IMR-90 (cell line): ENCODE data around the gene PCYT1B. TPM values are rescaled to one million over a fixed set of nuclear protein-coding genes. Genes with fewer than 3 reads are reported as not detected.

Source experiments
- ATAC-seq: fragments of 200-7000 bp; cut with Tn5 transposase; 2 replicates; pipeline ENCODE4 v1.9.1; 2020; ENCODE audit warnings: low read depth, mild to moderate bottlenecking, moderate library complexity
- BruUV-seq: library from RNA; stranded (reverse); fragments of 400-500 nt; replicated peaks from 2 replicates; lab custom pipeline; 2021; lab: Mats Ljungman, UMichigan
- CTCF ChIA-PET: fragments of 300-600 bp; formaldehyde crosslinking; extraction: SDS; loops from one replicate; lab custom pipeline; 2021; ENCODE audit warnings: antibody characterized with exemption; lab: Yijun Ruan, JAX
- POLR2A ChIA-PET: fragments of 300-600 bp; sonication (Branson Sonifier 250); formaldehyde crosslinking; loops from one replicate; lab custom pipeline; 2022; ENCODE audit warnings: antibody characterized with exemption; ENCODE audit not compliant: unreplicated experiment; lab: Charles Lee
- DNase-seq: peaks from one replicate; pipeline ENCODE4 v3.0.0; 2013
- H2AFZ ChIP-seq: replicated peaks from 2 replicates; pipeline ENCODE3; 2013; ENCODE audit warnings: low read length, mild to moderate bottlenecking; ENCODE audit not compliant: poor library complexity
- H2AK5ac ChIP-seq: 2 replicates; pipeline ENCODE4 v1.6.1; 2013; ENCODE audit warnings: low read depth, low read length, inconsistent platforms
- H2AK9ac ChIP-seq: replicated peaks from 2 replicates; pipeline ENCODE3; 2013; ENCODE audit warnings: mild to moderate bottlenecking, low read depth, low read length, moderate library complexity; ENCODE audit not compliant: poor library complexity
- H2BK120ac ChIP-seq: 2 replicates; pipeline ENCODE4 v1.6.1; 2013; ENCODE audit warnings: low read depth, low read length, inconsistent platforms
- H2BK15ac ChIP-seq: 3 replicates; pipeline ENCODE4 v1.6.1; 2013; ENCODE audit warnings: low read depth, low read length, inconsistent platforms
- H2BK20ac ChIP-seq: 2 replicates; pipeline ENCODE4 v1.6.1; 2013; ENCODE audit warnings: low read depth, mild to moderate bottlenecking, inconsistent platforms, low read length, moderate library complexity
- H2BK5ac ChIP-seq: 2 replicates; pipeline ENCODE4 v1.6.1; 2013; ENCODE audit warnings: mild to moderate bottlenecking, low read depth, low read length, inconsistent platforms; ENCODE audit not compliant: poor library complexity, severe bottlenecking
- H3K14ac ChIP-seq: replicated peaks from 2 replicates; pipeline ENCODE4 v1.6.1; 2013; ENCODE audit warnings: low read depth, low read length, inconsistent platforms
- H3K18ac ChIP-seq: 2 replicates; pipeline ENCODE4 v1.6.1; 2013; ENCODE audit warnings: low read depth, low read length, control low read depth
- H3K23ac ChIP-seq: 2 replicates; pipeline ENCODE4 v1.6.1; 2013; ENCODE audit warnings: low read depth, low read length, inconsistent platforms
- H3K27ac ChIP-seq: 2 replicates; pipeline ENCODE4 v1.5.1; 2013; ENCODE audit warnings: mild to moderate bottlenecking, control low read depth, low read length; ENCODE audit not compliant: insufficient read depth
- H3K27me3 ChIP-seq: 2 replicates; pipeline ENCODE4 v1.6.1; 2013; ENCODE audit warnings: low read length; ENCODE audit not compliant: control insufficient read depth, insufficient read depth
- H3K36me3 ChIP-seq: 2 replicates; pipeline ENCODE4 v1.6.1; 2013; ENCODE audit warnings: low read length, mixed read lengths; ENCODE audit not compliant: control insufficient read depth, insufficient read depth
- H3K4ac ChIP-seq: 2 replicates; pipeline ENCODE4 v1.6.1; 2013; ENCODE audit warnings: low read depth, low read length, inconsistent platforms
- H3K4me1 ChIP-seq: 2 replicates; pipeline ENCODE4 v1.6.1; 2013; ENCODE audit warnings: low read length, mixed read lengths; ENCODE audit not compliant: control insufficient read depth, insufficient read depth
- H3K4me2 ChIP-seq: 2 replicates; pipeline ENCODE4 v1.6.1; 2013; ENCODE audit warnings: low read depth, mild to moderate bottlenecking, control low read depth, low read length, moderate library complexity
- H3K4me3 ChIP-seq: 2 replicates; pipeline ENCODE4 v1.5.1; 2013; ENCODE audit warnings: low read depth, mild to moderate bottlenecking, control low read depth, low read length, moderate library complexity; ENCODE audit not compliant: insufficient read depth
- H3K56ac ChIP-seq: 2 replicates; pipeline ENCODE4 v1.6.1; 2013; ENCODE audit warnings: low read length, inconsistent platforms; ENCODE audit not compliant: insufficient read depth; ENCODE audit errors: extremely low read depth
- H3K79me1 ChIP-seq, 2 experiments: 2 replicates each; pipeline ENCODE4 v1.6.1; 2013; ENCODE audit warnings: low read length in 2 of 2, inconsistent platforms in 1 of 2, low read depth in 1 of 2
- H3K9ac ChIP-seq: 2 replicates; pipeline ENCODE4 v1.6.1; 2013; ENCODE audit warnings: low read depth, low read length, control low read depth
- H3K9me1 ChIP-seq: 2 replicates; pipeline ENCODE4 v1.6.1; 2013; ENCODE audit warnings: low read length, inconsistent platforms; ENCODE audit not compliant: insufficient read depth
- H3K9me3 ChIP-seq: 2 replicates; pipeline ENCODE4 v1.6.1; 2013; ENCODE audit warnings: low read length; ENCODE audit not compliant: control insufficient read depth, insufficient read depth
- H4K20me1 ChIP-seq: 2 replicates; pipeline ENCODE4 v1.6.1; 2013; ENCODE audit warnings: low read length, inconsistent platforms; ENCODE audit not compliant: insufficient read depth
- H4K5ac ChIP-seq: 2 replicates; pipeline ENCODE4 v1.6.1; 2013; ENCODE audit warnings: mild to moderate bottlenecking, low read depth, low read length, control low read depth
- H4K8ac ChIP-seq, 2 experiments: 2 replicates each; pipeline ENCODE4 v1.6.1; 2013; ENCODE audit warnings: low read depth in 2 of 2, low read length in 2 of 2, control low read depth in 1 of 2, inconsistent platforms in 1 of 2
- H4K91ac ChIP-seq: 2 replicates; pipeline ENCODE4 v1.6.1; 2013; ENCODE audit warnings: low read depth, low read length, inconsistent platforms; ENCODE audit not compliant: insufficient read depth
- BHLHE40 ChIP-seq: fragments of 150-350 bp; IDR thresholded peaks from 2 replicates; pipeline ENCODE4 v1.6.1; 2016; ENCODE audit warnings: mild to moderate bottlenecking, low read depth, low read length
- CEBPB ChIP-seq: IDR thresholded peaks from 2 replicates; pipeline ENCODE4 v1.6.1; 2012; ENCODE audit warnings: low read depth, low read length, improper control_type of control experiment
- CHD1 ChIP-seq: IDR thresholded peaks from 2 replicates; pipeline ENCODE4 v1.6.1; 2012; ENCODE audit warnings: low read depth, low read length, improper control_type of control experiment
- CTCF ChIP-seq: conservative IDR thresholded peaks from 2 replicates; pipeline ENCODE4 v1.5.1; 2012; ENCODE audit warnings: mild to moderate bottlenecking, low read depth, low read length, improper control_type of control experiment
- ELK1 ChIP-seq: fragments of 150-350 bp; IDR thresholded peaks from 2 replicates; pipeline ENCODE4 v1.6.1; 2016; ENCODE audit warnings: low read depth, mild to moderate bottlenecking, low read length, moderate library complexity, borderline replicate concordance
- FOS ChIP-seq: fragments of 150-350 bp; IDR thresholded peaks from 2 replicates; pipeline ENCODE4 v1.6.1; 2016; ENCODE audit warnings: low read depth, low read length
- MAFK ChIP-seq: IDR thresholded peaks from 2 replicates; pipeline ENCODE4 v1.6.1; 2012; ENCODE audit warnings: low read depth, low read length, improper control_type of control experiment
- MAZ ChIP-seq: IDR thresholded peaks from 2 replicates; pipeline ENCODE4 v1.6.1; 2012; ENCODE audit warnings: low read depth, mild to moderate bottlenecking, low read length, improper control_type of control experiment, moderate library complexity, borderline replicate concordance
- MXI1 ChIP-seq: IDR thresholded peaks from 2 replicates; pipeline ENCODE4 v1.6.1; 2012; ENCODE audit warnings: low read depth, mild to moderate bottlenecking, low read length, moderate library complexity, borderline replicate concordance
- NFE2L2 ChIP-seq: fragments of 150-350 bp; IDR thresholded peaks from 2 replicates; pipeline ENCODE4 v1.6.1; 2016; ENCODE audit warnings: low read depth, mild to moderate bottlenecking, low read length
- POLR2A ChIP-seq: IDR thresholded peaks from 2 replicates; pipeline ENCODE4 v1.6.1; 2012; ENCODE audit warnings: mild to moderate bottlenecking, low read depth, low read length
- RAD21 ChIP-seq: IDR thresholded peaks from 2 replicates; pipeline ENCODE4 v1.6.1; 2012; ENCODE audit warnings: low read length, improper control_type of control experiment
- RCOR1 ChIP-seq: IDR thresholded peaks from 2 replicates; pipeline ENCODE4 v1.6.1; 2012; ENCODE audit warnings: mild to moderate bottlenecking, low read length, improper control_type of control experiment; ENCODE audit not compliant: insufficient replicate concordance
- RFX5 ChIP-seq: IDR thresholded peaks from 2 replicates; pipeline ENCODE4 v1.8.0; 2012; ENCODE audit warnings: low read depth, mild to moderate bottlenecking, low read length, moderate library complexity
- SMC3 ChIP-seq: fragments of 150-350 bp; IDR thresholded peaks from 2 replicates; pipeline ENCODE4 v1.6.1; 2016; ENCODE audit warnings: low read depth, mild to moderate bottlenecking, antibody characterized with exemption, low read length, moderate library complexity
- USF2 ChIP-seq: fragments of 150-350 bp; IDR thresholded peaks from 2 replicates; pipeline ENCODE4 v1.6.1; 2017; ENCODE audit warnings: mild to moderate bottlenecking, antibody characterized with exemption, low read length, low read depth
- WGBS, 2 experiments: methylation state at CpG; one replicate each; pipeline versions ENCODE4 v1.1.5 to v1.1.7; 2013; ENCODE audit warnings: missing lambda C conversion rate in 2 of 2; ENCODE audit not compliant: insufficient read length in 1 of 2; ENCODE audit errors: extremely low coverage in 2 of 2; 5-methylcytosine and 5-hydroxymethylcytosine counted together
- dilution Hi-C: fragments of 300-500 bp; cut with HindIII; formaldehyde crosslinking; loops from one replicate; pipeline ENCODE4 v1.14.3; 2018; ENCODE audit warnings: low sequenced_read_pairs; ENCODE audit not compliant: unreplicated experiment
- in situ Hi-C: fragments of 300-500 bp; cut with MboI; formaldehyde crosslinking; loops from 3 replicates; pipeline ENCODE4 v1.14.3; 2019; ENCODE audit warnings: low sequenced_read_pairs, inconsistent platforms, mixed read lengths
- intact Hi-C: fragments of 100-400 bp; cut with micrococcal nuclease; formaldehyde crosslinking; loops from 2 replicates; pipeline ENCODE4 v1.10.0; 2022
- polyA plus RNA-seq, 3 experiments: library from polyadenylated mRNA; depleted of rRNA; stranded (reverse); fragments of >200 nt; gene quantifications; 2 replicates each; pipeline ENCODE4 v1.2.3, GENCODE V29; 2012; ENCODE audit warnings: low replicate concordance in 1 of 3
- total RNA-seq: library from RNA; depleted of rRNA; stranded (reverse); fragments of >200 nt; gene quantifications from 2 replicates; pipeline ENCODE4 v1.2.3, GENCODE V29; 2012

PCYT1B gene
- total and polyA plus RNA-seq, 2 of the 4 experiments (the other 2 are of a cell fraction): under 0.01 to 0.09 TPM

- Histone ChIP-seq H3K9me3 (no peaks in the 10 kb centered on the region), H3K27me3 (peaks cover 2% of the 10 kb centered on the region; the same call in 1 of the 2 replicates), H3K79me1 (no peaks in the 10 kb centered on the region), H3K9me1 (no peaks in the 10 kb centered on the region), H2AFZ (no peak overlapping the region), H2BK5ac (no peak overlapping the region), H3K4ac (no peak overlapping the region), H3K56ac (no peak overlapping the region), H3K14ac (no peak overlapping the region), H2BK120ac (no peak overlapping the region), H4K91ac (no peak overlapping the region), H2AK9ac (no peak overlapping the region), H3K36me3 (no peaks in the 10 kb centered on the region), H2BK20ac (no peak overlapping the region), H4K20me1 (no peaks in the 10 kb centered on the region), H4K5ac (no peak overlapping the region), H3K23ac (no peak overlapping the region), H3K4me1 (peaks cover 1% of the 10 kb centered on the region; the same call in 1 of the 2 replicates), H3K27ac (no peak overlapping the region), H3K4me3 (no peak overlapping the region), H3K4me2 (no peak overlapping the region), H2BK15ac (no peak overlapping the region), H3K18ac (no peak overlapping the region), H4K8ac (no peak overlapping the region), H2AK5ac (no peak overlapping the region), H3K9ac (no peak overlapping the region)
- in situ Hi-C loops: loop anchor here (10.0 kb wide), 1 partner anchor 244 kb away; no protein-coding TSS in a partner anchor
- ChIA-PET CTCF (no interaction called here), POLR2A (no interaction called here)
- dilution Hi-C loops: no loop called here
- ATAC-seq (no peak), DNase-seq (no peak)
- BruUV-seq: no TSS peak
- no CpG with 5 or more reads among the region's 8 CpGs for WGBS, 2 experiments
- intact Hi-C loops: no loop called here
- TF ChIP-seq RCOR1 (no peak), MAFK (no peak), RFX5 (no peak), CHD1 (no peak), BHLHE40 (no peak), POLR2A (no peak), NFE2L2 (no peak), USF2 (no peak), CEBPB (no peak), MAZ (no peak), RAD21 (no peak), CTCF (no peak), SMC3 (no peak), ELK1 (no peak), FOS (no peak), MXI1 (no peak)
Observed at GRCh38 chrX:24508375-24508774, 138.8 kb downstream of the PCYT1B start.
